C4-2B (cell line): Measurements from ENCODE around the gene EXOC6B.

Experiments
- CTCF ChIP-seq: fragments of 450-650 bp; conservative IDR thresholded peaks from 2 replicates; pipeline ENCODE4 v1.5.1; 2017; ENCODE audit warnings: mild to moderate bottlenecking
- ZFX ChIP-seq: fragments of 450-650 bp; IDR thresholded peaks from 2 replicates; pipeline ENCODE4 v1.6.1; 2017

GRCh38 chr2:72442270-72442669, 383.6 kb downstream of the EXOC6B start:
- TF ChIP-seq CTCF (no peak), ZFX (no peak)
